NK-92 (cell line): ENCODE results near the gene SLC35F4.
"Not testable (repeated sequence)": the region's sequence is repeated elsewhere in the genome, so short reads cannot be mapped to it uniquely, and the experiment has no call there.

ENCODE experiments used
- DNase-seq: peaks from one replicate; lab custom pipeline; 2025; ENCODE audit not compliant: unreplicated experiment; lab: John Stamatoyannopoulos, UW

SLC35F4 gene

GRCh38 chr14:57809808-57810207 lies 56.1 kb downstream of the SLC35F4 start:
- DNase-seq: no peak

- no peak for DNase-seq
Observed at GRCh38 chr14:57797160-57797559, 68.7 kb downstream of the SLC35F4 start.

GRCh38 chr14:57796556-57796955 lies 69.3 kb downstream of the SLC35F4 start:
- DNase-seq: no peak

GRCh38 chr14:57785058-57785457 lies 80.8 kb downstream of the SLC35F4 start:
- DNase-seq: no peak

GRCh38 chr14:57771801-57772200 lies 94.1 kb downstream of the SLC35F4 start:
- no peak for DNase-seq

- no peak for DNase-seq
Observed at GRCh38 chr14:57769863-57770523, 95.9 kb downstream of the SLC35F4 start.

GRCh38 chr14:57761800-57762199 lies 104.1 kb downstream of the SLC35F4 start:
- no peak for DNase-seq

GRCh38 chr14:57760896-57761295 lies 105.0 kb downstream of the SLC35F4 start:
- DNase-seq: no peak

GRCh38 chr14:57755018-57755521 lies 110.8 kb downstream of the SLC35F4 start:
- no peak for DNase-seq

GRCh38 chr14:57754527-57754926 lies 111.4 kb downstream of the SLC35F4 start:
- DNase-seq: no peak

- no peak for DNase-seq
Observed at GRCh38 chr14:57753821-57754220, 112.1 kb downstream of the SLC35F4 start.

GRCh38 chr14:57752142-57752695 lies 113.7 kb downstream of the SLC35F4 start:
- not testable (repeated sequence) for DNase-seq

- no peak for DNase-seq
Observed at GRCh38 chr14:57751400-57751799, 114.5 kb downstream of the SLC35F4 start.

GRCh38 chr14:57749267-57749666 lies 116.6 kb downstream of the SLC35F4 start:
- no peak for DNase-seq

GRCh38 chr14:57748279-57748678 lies 117.6 kb downstream of the SLC35F4 start:
- DNase-seq: no peak

- DNase-seq: no peak
Observed at GRCh38 chr14:57747036-57747435, 118.9 kb downstream of the SLC35F4 start.

- DNase-seq: no peak
Observed at GRCh38 chr14:57746563-57746962, 119.3 kb downstream of the SLC35F4 start.

- no peak for DNase-seq
Observed at GRCh38 chr14:57739516-57739915, 126.4 kb downstream of the SLC35F4 start.

GRCh38 chr14:57737598-57737997 lies 128.3 kb downstream of the SLC35F4 start:
- no peak for DNase-seq

GRCh38 chr14:57736391-57736790 lies 129.5 kb downstream of the SLC35F4 start:
- DNase-seq: no peak

GRCh38 chr14:57735276-57735675 lies 130.6 kb downstream of the SLC35F4 start:
- DNase-seq: no peak

GRCh38 chr14:57732463-57733285 lies 133.2 kb downstream of the SLC35F4 start:
- no peak for DNase-seq
